Skeletal muscle tissue (tissue), 4 donors: ENCODE results near the gene ASXL1. TPM values are rescaled to one million over a fixed set of nuclear protein-coding genes. Genes with fewer than 3 reads are reported as not detected.
"Not testable (repeated sequence)": the region's sequence is repeated elsewhere in the genome, so short reads cannot be mapped to it uniquely, and the experiment has no call there.

Experiments
- H3K27ac ChIP-seq: one replicate; pipeline ENCODE4 v1.7.0; 2013; ENCODE audit warnings: mild to moderate bottlenecking, low read depth, low read length, inconsistent platforms
- H3K27me3 ChIP-seq, 3 donors: one replicate each; pipeline ENCODE4 v1.7.0; 2013; ENCODE audit warnings: low read length in 3 of 3; ENCODE audit not compliant: control insufficient read depth in 3 of 3, insufficient read depth in 3 of 3
- H3K36me3 ChIP-seq, 3 donors: one replicate each; pipeline ENCODE4 v1.7.0; 2013; ENCODE audit warnings: low read length in 3 of 3; ENCODE audit not compliant: control insufficient read depth in 3 of 3, insufficient read depth in 3 of 3
- H3K4me1 ChIP-seq, 3 donors: one replicate each; pipeline ENCODE4 v1.7.0; 2013; ENCODE audit warnings: low read length in 3 of 3, mild to moderate bottlenecking in 3 of 3; ENCODE audit not compliant: control insufficient read depth in 3 of 3, insufficient read depth in 3 of 3
- H3K4me3 ChIP-seq, 3 donors: one replicate each; pipeline ENCODE4 v1.7.0; 2013; ENCODE audit warnings: low read length in 3 of 3
- H3K9ac ChIP-seq, 3 donors: one replicate each; pipeline ENCODE4 v1.7.0; 2013; ENCODE audit warnings: low read length in 3 of 3, mild to moderate bottlenecking in 3 of 3, moderate library complexity in 2 of 3, low read depth in 1 of 3
- H3K9me3 ChIP-seq, 3 donors: one replicate each; pipeline ENCODE4 v1.7.0; 2013; ENCODE audit warnings: low read length in 3 of 3; ENCODE audit not compliant: control insufficient read depth in 3 of 3
- total RNA-seq: library from RNA; depleted of rRNA; stranded (reverse); fragments of >200 nt; gene quantifications from one replicate; pipeline ENCODE4 v1.2.3, GENCODE V29; 2014
- donor health status: Osteomylitis.

The ASXL1 gene
- total RNA-seq, 1 donor from 2014 or later = 86.1 TPM

DNA sequence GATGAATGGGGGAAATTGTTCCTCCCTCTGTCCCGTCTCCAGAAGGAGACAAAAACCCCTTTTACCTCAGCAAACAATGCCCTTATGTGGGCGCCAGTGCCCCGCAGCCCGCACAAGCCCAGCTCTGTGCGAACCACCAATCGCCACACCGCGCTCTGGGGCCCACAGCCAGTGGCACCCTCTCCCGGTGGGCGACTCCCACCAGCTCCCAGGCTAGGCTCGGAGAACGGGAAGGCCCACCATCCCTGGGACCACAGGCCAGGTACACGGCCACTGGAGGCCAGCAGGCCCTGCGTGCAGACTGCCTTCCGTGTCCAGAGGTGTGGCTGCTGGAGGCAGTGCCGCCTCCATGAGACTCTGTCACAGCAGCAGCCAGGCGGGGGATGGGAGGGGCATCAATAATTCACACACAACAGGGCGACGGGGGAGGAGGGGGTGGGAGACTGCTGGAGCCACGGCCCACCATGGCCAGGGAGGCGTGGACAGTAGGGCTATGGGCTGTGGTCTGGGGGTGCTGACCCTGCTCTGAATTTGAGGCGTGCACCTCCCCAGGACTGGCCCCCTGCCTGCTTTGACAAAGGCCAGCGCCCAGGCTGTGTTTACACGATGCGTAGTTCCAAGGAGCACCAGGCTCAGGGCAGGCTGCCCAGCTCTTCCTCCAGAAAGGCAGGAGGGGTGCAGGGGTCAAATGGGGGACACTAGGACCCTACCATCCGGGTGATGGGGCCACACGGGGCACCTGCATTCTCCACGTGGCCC is 105.7 kb downstream of the ASXL1 start:
- Histone ChIP-seq H3K4me3 (no peak overlapping the region), H3K9ac (no peak overlapping the region), H3K9me3 (no peaks in the 10 kb centered on the region), H3K36me3 (no peaks in the 10 kb centered on the region), H3K27me3 (no peaks in the 10 kb centered on the region), H3K27ac (no peak overlapping the region), H3K4me1 (peaks cover 4 to 14% (median 14%) of the 10 kb centered on the region in 3 donors)

DNA sequence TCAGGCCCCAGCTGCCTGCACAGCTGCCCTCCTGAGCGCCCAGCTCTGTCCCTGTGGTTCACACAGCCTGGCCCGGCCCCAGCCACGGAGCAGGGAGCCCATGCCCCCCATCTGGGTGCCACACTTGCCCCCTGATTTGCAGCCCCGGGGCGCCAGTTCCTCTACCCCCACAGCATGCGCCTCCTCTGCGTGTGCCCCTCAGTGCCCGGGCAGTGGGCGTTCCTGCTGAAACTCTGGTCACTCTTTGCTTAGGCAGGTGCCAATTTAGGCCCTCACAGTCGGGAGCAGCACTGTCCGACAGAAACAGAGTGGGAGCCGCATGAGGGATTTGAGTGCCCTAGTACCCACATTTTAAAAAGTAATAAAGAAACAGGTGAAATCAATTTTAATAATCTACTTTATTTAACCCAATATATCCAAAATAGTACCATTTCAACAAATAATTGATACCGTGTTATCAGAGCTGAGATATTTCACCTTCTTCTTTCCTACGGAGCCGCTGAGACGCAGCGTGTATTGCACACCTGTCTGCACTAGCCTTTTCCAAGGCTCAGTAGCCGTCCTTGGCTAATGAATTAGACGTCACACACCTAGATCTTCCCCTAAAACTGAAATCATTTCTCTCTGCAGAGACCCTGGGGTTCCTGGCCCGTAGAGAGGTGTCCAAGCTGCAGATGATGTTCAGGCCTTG is 106.4 kb downstream of the ASXL1 start:
- H3K27me3 ChIP-seq = no peaks in the 10 kb centered on the region
- no peaks in the 10 kb centered on the region for H3K36me3 ChIP-seq
- H3K27ac ChIP-seq = no peak overlapping the region
- H3K9ac ChIP-seq = no peak overlapping the region
- no peaks in the 10 kb centered on the region for H3K9me3 ChIP-seq
- peaks cover 5 to 17% (median 14%) of the 10 kb centered on the region in 3 donors for H3K4me1 ChIP-seq
- no peak overlapping the region for H3K4me3 ChIP-seq

DNA sequence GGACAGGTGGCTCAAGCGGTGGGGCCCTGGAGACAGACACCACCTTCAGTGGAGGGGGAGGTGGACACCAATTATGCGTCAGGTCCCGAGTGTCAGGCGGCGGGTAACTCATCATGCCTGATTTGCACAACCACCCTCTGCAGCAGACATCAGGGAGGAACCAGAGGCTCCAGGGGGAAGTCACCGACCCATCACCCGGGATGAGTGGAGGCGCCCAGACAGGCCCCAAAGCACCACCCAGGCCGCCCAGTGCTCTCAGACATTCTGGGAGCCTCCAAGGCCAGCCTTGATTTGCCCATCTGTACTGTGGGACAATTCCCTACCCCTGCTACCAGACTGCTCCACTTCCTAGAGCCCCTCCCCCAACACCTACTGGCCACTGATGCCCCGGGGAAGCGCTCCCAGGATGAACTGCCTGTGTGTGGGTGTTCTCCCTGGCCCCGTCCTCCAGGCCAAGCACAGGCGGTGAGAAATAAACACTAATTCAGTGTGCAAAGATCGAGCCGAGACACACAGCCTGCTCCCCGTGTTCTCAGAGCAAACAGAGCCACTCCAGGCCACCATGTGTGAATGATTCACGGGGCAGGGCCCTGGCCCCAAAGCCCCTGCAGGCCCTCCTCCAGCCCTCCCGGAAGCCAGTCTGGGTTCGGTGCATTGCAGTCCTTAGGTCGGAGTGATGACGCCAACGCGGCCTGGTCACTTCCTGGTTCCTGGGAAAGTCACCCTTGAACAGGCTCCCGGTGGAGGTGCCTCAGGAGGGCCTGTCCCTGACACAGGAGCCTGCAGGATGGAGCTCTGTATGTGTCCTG is 107.2 kb downstream of the ASXL1 start:
- H3K4me1 ChIP-seq = peaks cover 8 to 23% (median 17%) of the 10 kb centered on the region in 3 donors

DNA sequence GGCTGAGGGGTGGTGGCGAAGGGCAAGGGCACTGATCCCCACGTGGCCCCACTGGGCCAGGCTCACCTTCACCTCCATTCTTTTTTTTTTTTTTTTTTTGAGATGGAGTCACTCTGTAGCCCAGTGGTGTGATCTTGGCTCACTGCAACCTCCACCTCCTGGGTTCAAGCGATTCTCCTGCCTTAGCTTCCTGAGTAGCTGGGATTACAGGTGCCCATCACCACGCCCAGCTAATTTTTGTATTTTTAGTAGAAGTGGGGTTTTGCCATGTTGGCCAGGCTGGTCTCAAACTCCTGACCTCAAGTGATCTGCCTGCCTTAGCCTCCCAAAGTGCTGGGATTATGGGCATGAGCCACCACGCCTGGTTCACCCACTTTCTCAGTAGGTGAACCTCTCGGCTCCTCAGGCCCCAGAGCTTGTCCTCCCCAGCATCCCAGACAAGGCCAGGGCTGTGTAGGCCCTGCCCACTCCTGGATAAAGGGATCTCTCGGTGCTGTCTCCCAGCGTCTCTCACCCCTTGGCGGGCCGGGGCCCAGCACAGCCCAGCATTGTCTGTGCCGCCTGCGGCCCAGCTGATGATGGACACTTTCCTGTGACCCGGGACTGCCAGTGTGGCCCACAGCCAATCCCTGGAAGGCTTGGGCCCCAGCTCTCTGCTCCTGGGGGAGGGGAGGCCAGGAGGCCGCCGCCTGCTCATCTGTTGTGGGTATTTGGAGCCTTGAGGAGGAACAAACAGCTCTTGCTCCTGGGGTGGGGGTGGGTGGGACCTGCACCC is 108.0 kb downstream of the ASXL1 start:
- H3K9ac ChIP-seq = peak overlapping the region in 1 of 3 donors; percentile 16

More for the DNA sequence above, 107.2 kb downstream of the ASXL1 start:
- H3K9me3 ChIP-seq = no peaks in the 10 kb centered on the region
- H3K36me3 ChIP-seq = no peaks in the 10 kb centered on the region
- H3K4me3 ChIP-seq = no peak overlapping the region
- peak overlapping the region; percentile 36 for H3K27ac ChIP-seq
- H3K27me3 ChIP-seq = no peaks in the 10 kb centered on the region
- H3K9ac ChIP-seq = peak overlapping the region in 1 of 3 donors; percentile 16

DNA sequence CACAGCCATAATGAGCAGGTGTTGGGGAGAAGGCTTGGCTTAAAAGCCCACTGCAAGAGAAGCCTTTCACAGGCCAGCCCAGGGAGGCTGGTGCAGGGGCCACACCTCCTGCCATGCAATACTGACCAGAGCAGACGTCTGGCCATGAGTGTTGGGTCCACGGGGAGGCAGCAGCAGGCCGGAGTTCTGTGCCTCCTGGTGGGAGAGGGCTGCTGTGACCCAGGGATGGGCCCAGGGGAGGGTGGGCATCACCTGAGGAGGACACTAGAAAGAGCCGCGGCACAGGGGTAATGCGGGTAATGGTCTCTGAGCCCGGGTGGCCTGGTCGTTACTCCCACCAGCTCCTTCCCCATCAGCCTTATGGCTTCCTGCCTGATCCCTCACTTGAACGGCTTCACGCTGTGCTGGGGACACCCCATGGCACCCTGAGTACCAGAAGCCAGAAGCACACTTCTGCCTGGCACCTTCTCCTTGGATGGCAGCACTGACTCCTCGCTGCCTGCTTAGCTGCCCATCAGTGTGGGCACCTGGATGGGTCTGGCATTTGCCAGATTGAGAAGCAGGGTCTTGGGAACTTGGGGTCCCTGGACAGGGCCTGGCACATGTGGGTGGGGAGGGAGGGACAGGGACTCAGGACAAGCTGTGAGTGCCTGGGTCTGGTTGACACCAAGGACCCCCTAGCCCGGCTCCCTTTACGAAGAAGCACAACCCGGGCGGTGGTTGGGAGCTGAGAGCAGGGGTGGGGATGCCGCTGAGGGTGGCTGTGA is 108.8 kb downstream of the ASXL1 start:
- Histone ChIP-seq H3K36me3 (no peaks in the 10 kb centered on the region), H3K27me3 (no peaks in the 10 kb centered on the region), H3K4me1 (peaks cover 19 to 31% (median 28%) of the 10 kb centered on the region in 3 donors), H3K9me3 (no peaks in the 10 kb centered on the region), H3K9ac (no peak overlapping the region), H3K4me3 (no peak overlapping the region), H3K27ac (no peak overlapping the region)

More for the DNA sequence above, 108.0 kb downstream of the ASXL1 start:
- H3K27me3 ChIP-seq, H3K9me3 ChIP-seq, H3K4me3 ChIP-seq, H3K36me3 ChIP-seq, H3K27ac ChIP-seq: not testable (repeated sequence)
- peaks cover 16 to 30% (median 23%) of the 10 kb centered on the region in 3 donors for H3K4me1 ChIP-seq

DNA sequence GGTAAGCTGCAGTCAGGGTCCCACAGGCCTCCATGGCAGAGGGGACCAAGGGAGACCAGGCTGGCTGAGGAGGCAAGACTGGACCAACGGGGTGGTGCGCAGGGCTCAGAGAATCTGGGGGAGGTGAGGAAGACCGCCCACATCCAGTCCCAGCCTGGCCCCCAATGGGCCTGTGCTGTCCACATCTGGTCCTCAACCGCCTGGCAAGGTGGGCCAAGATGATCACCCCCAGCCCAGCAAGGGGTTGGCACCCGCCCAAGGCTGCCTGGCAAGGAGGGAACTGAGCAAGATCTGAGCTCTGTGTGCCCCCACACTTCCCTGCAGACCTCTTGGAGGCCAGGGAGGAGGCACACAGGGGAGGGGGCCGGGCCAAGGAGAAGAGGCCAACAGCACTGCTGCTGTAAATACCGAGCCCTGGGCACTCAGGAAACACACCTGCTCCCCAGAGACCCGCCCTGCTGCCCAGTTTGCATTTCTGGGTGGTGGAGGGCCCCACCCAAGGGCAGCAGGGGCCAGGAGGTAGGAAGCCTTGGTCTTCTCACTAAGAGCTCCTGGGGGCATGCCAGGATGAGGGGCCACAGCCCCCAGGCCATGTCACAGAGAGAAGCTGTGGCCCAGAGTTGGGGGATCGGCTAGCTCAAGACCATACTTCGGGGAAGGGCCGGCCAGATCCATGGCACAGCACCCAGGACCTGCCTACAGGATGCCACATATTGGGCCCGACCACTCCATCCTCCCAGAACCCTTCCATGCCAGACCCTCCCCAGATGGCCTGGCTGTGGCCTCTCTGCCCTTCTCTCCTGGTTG is 109.6 kb downstream of the ASXL1 start:
- Histone ChIP-seq H3K9ac (peak overlapping the region in 1 of 3 donors; percentile 43), H3K27me3 (no peaks in the 10 kb centered on the region), H3K27ac (peak overlapping the region; percentile 25), H3K4me1 (peaks cover 22 to 38% (median 30%) of the 10 kb centered on the region in 3 donors), H3K9me3 (no peaks in the 10 kb centered on the region), H3K36me3 (no peaks in the 10 kb centered on the region), H3K4me3 (no peak overlapping the region)

DNA sequence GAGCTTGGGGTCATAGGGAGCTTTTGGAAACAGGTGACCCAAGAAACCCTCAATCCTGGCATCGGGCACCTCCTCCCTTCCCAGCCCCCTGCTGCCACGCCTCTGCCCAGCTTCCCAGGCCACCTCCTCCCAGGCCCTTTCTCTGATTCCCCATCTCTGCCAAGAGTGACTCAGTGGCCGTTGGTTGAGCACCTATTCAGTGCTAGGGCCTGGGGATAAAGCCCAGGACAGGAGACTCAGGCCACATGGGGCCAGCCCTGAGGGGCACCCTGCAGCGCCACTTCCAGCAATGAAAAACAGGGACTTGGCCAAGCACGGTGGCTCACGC is 110.1 kb downstream of the ASXL1 start:
- no peaks in the 10 kb centered on the region for H3K36me3 ChIP-seq
- H3K9ac ChIP-seq = peak overlapping the region in 1 of 3 donors; percentile 43
- peaks cover 26 to 41% (median 34%) of the 10 kb centered on the region in 3 donors for H3K4me1 ChIP-seq
- no peaks in the 10 kb centered on the region for H3K9me3 ChIP-seq
- H3K27ac ChIP-seq = no peak overlapping the region
- H3K27me3 ChIP-seq = no peaks in the 10 kb centered on the region
- H3K4me3 ChIP-seq = no peak overlapping the region

DNA sequence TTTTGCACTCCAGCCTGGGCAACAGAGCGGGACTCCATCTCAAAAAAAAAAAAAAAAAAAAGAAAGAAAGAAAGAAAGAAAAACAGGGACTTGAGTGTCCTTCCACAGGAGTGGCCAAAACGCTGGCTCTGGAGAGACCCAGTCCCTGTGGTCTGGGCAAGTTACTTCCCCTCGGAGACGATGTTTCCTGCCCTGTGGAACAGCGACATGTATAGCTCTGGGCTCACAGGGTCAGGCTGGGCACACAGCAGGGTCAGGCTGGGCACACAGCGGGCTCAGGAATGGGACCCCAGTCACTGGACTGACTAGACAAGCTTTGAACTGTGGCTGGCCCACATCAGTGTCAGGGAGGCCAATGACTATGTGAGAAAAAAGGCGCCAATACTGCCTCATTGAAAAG is 110.7 kb downstream of the ASXL1 start:
- Histone ChIP-seq H3K4me1 (peaks cover 30 to 45% (median 40%) of the 10 kb centered on the region in 3 donors), H3K27me3 (no peaks in the 10 kb centered on the region), H3K4me3 (no peak overlapping the region), H3K9me3 (no peaks in the 10 kb centered on the region), H3K9ac (no peak overlapping the region), H3K27ac (no peak overlapping the region), H3K36me3 (no peaks in the 10 kb centered on the region)
